Tibial nerve (tissue), 4 donors: Measurements from ENCODE around the gene AHCYL1. TPM values are rescaled to one million over a fixed set of nuclear protein-coding genes. Genes with fewer than 3 reads are reported as not detected.

Source experiments
- DNase-seq, 2 donors: peaks; one replicate each; pipeline ENCODE4 v3.0.0-alpha.2; 2019; ENCODE audit warnings: low spot score in 2 of 2
- H3K27ac ChIP-seq, 4 donors: fragments of 200-600 bp; sonication (generic) in 3 of 4; one replicate each; pipeline ENCODE4 v1.5.1; 2017 to 2019; ENCODE audit warnings: mild to moderate bottlenecking in 1 of 4
- H3K27me3 ChIP-seq, 2 donors: fragments of 200-600 bp; sonication (generic) in 1 of 2; one replicate each; pipeline versions ENCODE4 v1.5.1 to v1.6.0; 2017 to 2019
- H3K36me3 ChIP-seq, 3 donors: fragments of 200-600 bp; sonication (generic); one replicate each; pipeline ENCODE4 v1.5.1; 2018 to 2019
- H3K4me1 ChIP-seq, 4 donors: fragments of 200-600 bp; sonication (generic) in 3 of 4; one replicate each; pipeline ENCODE4 v1.5.1; 2017 to 2019
- H3K4me3 ChIP-seq, 4 donors: fragments of 200-600 bp; sonication (generic) in 3 of 4; one replicate each; pipeline ENCODE4 v1.5.1; 2017 to 2019; ENCODE audit warnings: mild to moderate bottlenecking in 1 of 4, moderate library complexity in 1 of 4
- H3K9me3 ChIP-seq, 4 donors: fragments of 200-600 bp; sonication (generic) in 3 of 4; one replicate each; pipeline ENCODE4 v1.5.1; 2017 to 2019
- CTCF ChIP-seq, 5 experiments: fragments of 200-600 bp in 3 of 5; fragments of 450-650 bp in 2 of 5; sonication (generic) in 3 of 5; IDR thresholded peaks; one replicate each; pipeline ENCODE4 v1.5.1; 2016 to 2019; ENCODE audit warnings: antibody characterized with exemption in 5 of 5, mild to moderate bottlenecking in 3 of 5, moderate library complexity in 2 of 5
- EP300 ChIP-seq, 2 donors: sonication (generic); formaldehyde crosslinking; IDR thresholded peaks; one replicate each; pipeline ENCODE4 v1.6.1; 2017; ENCODE audit warnings: antibody characterized with exemption in 2 of 2, mild to moderate bottlenecking in 1 of 2
- POLR2A ChIP-seq, 2 donors: fragments of 450-650 bp; IDR thresholded peaks; one replicate each; pipeline ENCODE4 v1.6.1; 2017; ENCODE audit warnings: antibody characterized with exemption in 2 of 2, mild to moderate bottlenecking in 2 of 2, moderate library complexity in 2 of 2
- WGBS, 2 donors: methylation state at CpG; one replicate each; pipeline ENCODE4 v1.1.5; 2018; 5-methylcytosine and 5-hydroxymethylcytosine counted together
- total RNA-seq, 4 donors: library from RNA; depleted of rRNA; stranded (reverse); fragments of >200 nt; gene quantifications; one replicate each; pipeline ENCODE4 v1.1.0, GENCODE V29; 2016

Gene AHCYL1
- total RNA-seq, 4 donors from 2014 or later = 45.4 to 76.3 (median 55.6) TPM

- no peak for DNase-seq
- TF ChIP-seq POLR2A (IDR thresholded peaks at IDR 0.05) (no peak), EP300 (IDR thresholded peaks at IDR 0.05) (no peak), CTCF (IDR thresholded peaks at IDR 0.05) (no peak)
- Histone ChIP-seq H3K27me3 (no peaks in the 10 kb centered on the region), H3K4me1 (peaks cover 0 to 72% (median 12%) of the 10 kb centered on the region in 4 donors), H3K9me3 (no peaks in the 10 kb centered on the region), H3K27ac (peak overlapping the region in 2 of 4 donors; percentile 21 to 30), H3K4me3 (no peak overlapping the region), H3K36me3 (peaks cover 0 to 11% (median 0%) of the 10 kb centered on the region in 3 donors)
- 99 to 100% methylated on average over 2 of the region's 2 CpGs for WGBS, 2 donors
Observed at GRCh38 chr1:109995536-109995935, 11.0 kb downstream of the AHCYL1 start.

- DNase-seq = no peak
- Histone ChIP-seq H3K36me3 (peaks cover 0 to 11% (median 0%) of the 10 kb centered on the region in 3 donors), H3K4me1 (peaks cover 0 to 63% (median 12%) of the 10 kb centered on the region in 4 donors), H3K27ac (no peak overlapping the region), H3K27me3 (no peaks in the 10 kb centered on the region), H3K4me3 (no peak overlapping the region), H3K9me3 (no peaks in the 10 kb centered on the region)
- WGBS, 2 donors = 84 to 87% methylated on average over 5 of the region's 5 CpGs
- TF ChIP-seq POLR2A (IDR thresholded peaks at IDR 0.05) (no peak), EP300 (IDR thresholded peaks at IDR 0.05) (no peak), CTCF (IDR thresholded peaks at IDR 0.05) (no peak)
Observed at GRCh38 chr1:109996476-109996875, 11.9 kb downstream of the AHCYL1 start.

GRCh38 chr1:109997204-109997866 is 12.8 kb downstream of the AHCYL1 start:
- DNase-seq = no peak
- TF ChIP-seq CTCF (IDR thresholded peaks at IDR 0.05) (no peak), EP300 (IDR thresholded peaks at IDR 0.05) (no peak), POLR2A (IDR thresholded peaks at IDR 0.05) (no peak)
- peak overlapping the region in 1 of 4 donors; percentile 36 for H3K27ac ChIP-seq
- 52 to 60% methylated on average over 7 of the region's 7 CpGs for WGBS, 2 donors
- H3K9me3 ChIP-seq = no peaks in the 10 kb centered on the region
- H3K36me3 ChIP-seq = peaks cover 0 to 11% (median 0%) of the 10 kb centered on the region in 3 donors
- H3K27me3 ChIP-seq = no peaks in the 10 kb centered on the region
- peaks cover 0 to 65% (median 12%) of the 10 kb centered on the region in 4 donors for H3K4me1 ChIP-seq
- no peak overlapping the region for H3K4me3 ChIP-seq

GRCh38 chr1:109997867-109998229 is 13.3 kb downstream of the AHCYL1 start:
- Histone ChIP-seq H3K4me1 (peaks cover 0 to 69% (median 12%) of the 10 kb centered on the region in 4 donors), H3K4me3 (no peak overlapping the region), H3K27ac (no peak overlapping the region)

More at GRCh38 chr1:109997867-109998229, 13.3 kb downstream of the AHCYL1 start:
- DNase-seq = no peak
- H3K36me3 ChIP-seq = peaks cover 0 to 11% (median 0%) of the 10 kb centered on the region in 3 donors
- H3K9me3 ChIP-seq = no peaks in the 10 kb centered on the region
- no peaks in the 10 kb centered on the region for H3K27me3 ChIP-seq
- no peak for TF ChIP-seq EP300 (IDR thresholded peaks at IDR 0.05)
- no peak for TF ChIP-seq POLR2A (IDR thresholded peaks at IDR 0.05)
- no peak for TF ChIP-seq CTCF (IDR thresholded peaks at IDR 0.05)
